GM19463 (cell line): Measurements from ENCODE around the gene LSM6.

Experiments
- ATAC-seq: cut with Tn5 transposase; IDR thresholded peaks from one replicate; pipeline ENCODE4 v1.9.1; 2021; ENCODE audit warnings: mild to moderate bottlenecking, moderate library complexity; ENCODE audit not compliant: unreplicated experiment

Gene LSM6

DNA sequence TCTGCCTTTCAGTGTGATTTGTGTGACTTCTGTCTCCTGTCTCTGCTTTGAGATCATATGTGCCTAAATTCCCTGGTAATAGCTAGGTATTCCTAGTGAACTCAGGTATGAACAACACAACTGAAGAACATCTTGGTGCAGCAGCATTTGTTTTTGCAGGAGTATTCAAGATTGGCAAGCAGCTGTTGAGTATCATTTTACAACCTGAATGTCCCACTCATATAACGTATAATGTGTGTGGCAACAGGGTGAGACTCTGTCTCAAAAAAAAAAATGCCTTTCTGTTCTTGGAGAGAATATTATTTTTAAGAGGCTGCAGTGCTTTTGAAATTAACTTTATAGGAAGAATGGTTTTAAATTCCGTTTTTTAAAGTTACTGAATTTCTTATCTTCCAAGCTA, 7.7 kb downstream of the LSM6 start:
- no peak for ATAC-seq

GRCh38 chr4:146186041-146186440, 10.5 kb downstream of the LSM6 start:
- ATAC-seq, result no peak

DNA sequence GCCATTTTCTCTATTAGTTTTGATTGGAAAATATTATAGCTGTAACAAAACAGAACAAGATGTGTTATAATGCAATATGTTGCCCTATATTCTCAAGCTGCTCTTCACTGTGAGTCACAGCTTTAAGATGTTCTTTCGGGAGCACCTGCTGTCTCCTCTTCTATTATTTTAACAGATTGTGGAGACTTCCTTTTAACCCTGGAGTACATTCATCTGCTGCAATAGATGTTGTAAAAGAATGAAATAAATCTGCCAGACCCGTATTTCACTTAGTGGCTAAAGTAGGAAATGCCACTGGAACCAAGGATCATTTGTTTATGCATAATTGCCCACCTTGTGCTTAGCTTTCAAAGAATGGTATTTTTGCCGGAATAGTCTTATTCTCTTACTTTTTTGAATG, 11.1 kb downstream of the LSM6 start:
- ATAC-seq, result no peak

GRCh38 chr4:146190456-146190855, 14.9 kb downstream of the LSM6 start:
- ATAC-seq, result no peak

DNA sequence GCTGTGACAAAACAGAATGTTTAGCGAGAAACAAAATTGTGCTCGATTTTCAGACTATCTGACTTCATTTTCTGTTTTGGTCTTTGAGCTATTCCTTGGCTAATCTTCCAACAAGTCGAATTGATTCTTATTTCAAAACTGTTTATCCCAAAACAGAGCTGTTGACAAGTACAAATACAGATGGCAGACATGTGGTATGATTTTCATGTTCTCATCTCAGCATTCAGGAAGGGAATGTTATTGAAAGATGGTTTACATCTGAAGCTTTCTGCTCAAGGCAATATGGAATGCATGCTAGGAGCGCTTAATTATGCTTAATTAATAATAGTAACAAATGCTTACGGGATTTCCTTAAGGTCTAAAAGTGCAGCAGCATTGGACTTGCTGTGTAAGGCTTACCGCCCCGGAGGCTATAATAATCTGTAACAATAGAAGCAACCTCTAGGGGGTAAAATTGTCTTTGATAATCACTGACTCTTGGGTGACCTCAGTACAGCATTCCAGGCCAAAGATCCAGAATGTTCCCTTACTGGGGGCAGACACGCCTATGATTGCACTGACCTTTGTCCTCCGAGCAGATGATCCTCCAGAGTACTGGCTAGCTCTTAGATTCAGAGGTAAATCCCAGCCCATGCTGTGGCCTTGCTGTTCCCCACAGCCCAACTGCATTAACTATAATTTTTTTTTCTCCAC, 16.4 kb downstream of the LSM6 start:
- no peak for ATAC-seq

DNA sequence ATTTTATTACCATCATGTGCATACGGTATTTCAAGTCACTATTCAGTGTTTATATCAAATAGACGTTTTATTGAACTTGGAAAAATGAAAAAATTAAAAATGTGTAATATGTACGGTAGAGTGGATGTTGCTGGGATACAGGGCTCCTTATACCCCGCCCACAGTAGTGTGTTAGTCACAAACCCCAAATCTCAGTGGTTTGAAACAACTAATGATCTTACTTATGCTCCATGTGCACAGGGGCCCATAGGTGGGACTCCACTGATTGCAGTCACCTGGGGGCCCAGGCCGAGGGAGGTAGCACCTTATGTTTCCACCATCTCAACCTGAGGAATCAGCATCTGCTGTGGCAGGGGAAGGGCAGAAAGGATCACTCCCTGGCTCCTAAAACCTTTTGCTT, 18.1 kb downstream of the LSM6 start:
- ATAC-seq, result no peak

- no peak for ATAC-seq
Measured at GRCh38 chr4:146194212-146194611, 18.7 kb downstream of the LSM6 start.

DNA sequence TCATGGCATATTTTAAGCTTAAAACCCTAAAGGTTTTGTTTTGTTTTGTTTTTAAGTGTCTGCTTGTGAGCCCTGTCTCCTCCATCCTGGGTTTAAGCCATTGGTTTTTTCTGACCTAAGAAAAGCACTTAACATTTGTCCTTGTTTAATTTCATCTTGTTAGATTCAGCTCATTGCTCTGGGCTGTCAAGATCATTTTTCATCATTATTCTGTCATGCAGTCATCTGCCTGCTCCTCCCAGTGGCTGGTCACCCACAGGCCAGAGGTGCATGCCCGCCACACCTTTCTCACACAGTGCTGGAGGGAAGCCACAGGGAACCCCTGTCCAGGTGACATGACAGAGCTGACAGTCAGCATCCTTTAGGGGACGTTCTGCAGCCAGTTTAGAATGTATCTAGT, 27.1 kb downstream of the LSM6 start:
- no peak for ATAC-seq

DNA sequence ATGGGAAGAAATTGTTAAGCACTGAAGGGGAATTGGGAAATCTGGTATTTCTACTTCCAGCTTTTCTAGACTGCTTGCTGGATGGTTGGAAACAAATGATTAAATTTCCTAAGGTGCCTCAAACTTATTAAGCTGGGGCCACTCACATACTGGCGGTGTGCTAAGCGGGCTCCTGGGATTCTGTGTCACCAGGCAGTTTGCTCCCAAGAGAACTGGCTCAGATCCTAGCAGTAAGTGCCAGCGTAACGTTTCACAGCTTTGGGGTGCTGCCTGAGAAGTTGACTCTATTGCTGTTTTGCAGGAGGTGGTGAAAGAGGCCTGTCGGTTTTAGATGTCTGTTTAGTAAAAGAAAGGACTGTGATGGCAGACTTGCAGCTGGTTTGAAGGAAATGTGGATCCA, 31.9 kb downstream of the LSM6 start:
- no peak for ATAC-seq

DNA sequence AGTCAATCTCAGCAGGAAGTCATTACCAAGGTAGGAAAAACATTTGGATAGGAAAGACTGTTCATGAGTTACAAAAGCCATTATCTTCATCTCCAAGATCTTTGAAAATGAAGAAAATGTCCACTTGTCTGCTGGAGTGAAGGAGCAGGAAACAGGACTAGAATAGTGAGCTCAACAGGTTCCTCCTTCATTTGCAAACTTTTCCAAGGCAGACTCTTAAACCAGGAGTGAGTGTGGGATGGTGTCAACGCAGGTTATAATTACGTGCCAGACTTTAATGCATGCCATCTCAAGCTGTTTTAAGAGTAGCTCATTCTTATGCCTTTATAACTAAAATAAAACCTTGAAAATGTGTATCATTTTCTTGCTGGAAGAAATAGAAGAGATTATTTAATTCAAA, 35.4 kb downstream of the LSM6 start:
- ATAC-seq, result no peak

GRCh38 chr4:146211440-146211839, 35.9 kb downstream of the LSM6 start:
- no peak for ATAC-seq

GRCh38 chr4:146212781-146213180, 37.3 kb downstream of the LSM6 start:
- no peak for ATAC-seq

DNA sequence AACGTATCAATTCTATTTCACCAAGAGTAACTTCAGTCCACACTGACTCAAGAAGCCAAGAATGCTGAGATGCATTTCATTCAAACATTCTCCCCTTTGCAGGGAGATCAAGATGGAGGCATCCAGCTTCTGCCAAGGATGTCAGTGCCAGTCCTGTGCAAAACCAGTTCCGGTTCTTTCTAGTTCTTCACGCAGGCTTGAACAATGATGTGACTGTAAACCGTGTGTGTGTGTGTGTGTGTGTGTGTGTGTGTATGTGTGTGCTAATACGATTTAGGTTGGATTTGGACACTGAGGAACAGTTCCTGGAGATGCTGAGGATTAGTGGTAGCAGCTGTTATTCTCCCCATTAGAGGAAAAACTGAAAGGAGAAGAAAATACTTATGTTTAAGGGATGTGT, 38.7 kb downstream of the LSM6 start, which contains the start of gene REELD1:
Gene REELD1 (plus strand): TSS at position 301 of the 400 bp plus-strand sequence. CDS start 2,415 bp downstream, outside the sequence.
- ATAC-seq, result no peak

GRCh38 chr4:146222313-146222712, 46.8 kb downstream of the LSM6 start:
- ATAC-seq, result no peak

GRCh38 chr4:146224326-146224966, 48.9 kb downstream of the LSM6 start:
- ATAC-seq, result no peak

DNA sequence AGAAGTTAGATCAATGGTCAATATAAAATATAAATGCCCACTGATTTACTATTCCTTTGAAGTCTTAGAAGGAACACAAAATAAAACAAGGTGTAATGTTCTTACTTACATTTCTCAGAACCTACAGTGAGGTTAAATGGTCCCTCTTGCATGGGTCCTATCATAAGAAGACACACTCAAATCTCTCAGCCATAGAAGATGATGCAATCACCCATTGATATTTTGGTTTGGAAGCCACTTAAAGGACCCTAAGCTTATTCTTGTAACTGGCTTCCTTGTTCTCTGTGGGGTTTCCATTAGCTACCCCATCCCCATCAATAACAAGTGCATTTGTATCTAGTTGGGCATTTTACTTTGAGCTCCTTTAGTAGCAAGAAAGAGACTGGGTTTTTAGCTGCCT, 53.9 kb downstream of the LSM6 start:
- no peak for ATAC-seq

DNA sequence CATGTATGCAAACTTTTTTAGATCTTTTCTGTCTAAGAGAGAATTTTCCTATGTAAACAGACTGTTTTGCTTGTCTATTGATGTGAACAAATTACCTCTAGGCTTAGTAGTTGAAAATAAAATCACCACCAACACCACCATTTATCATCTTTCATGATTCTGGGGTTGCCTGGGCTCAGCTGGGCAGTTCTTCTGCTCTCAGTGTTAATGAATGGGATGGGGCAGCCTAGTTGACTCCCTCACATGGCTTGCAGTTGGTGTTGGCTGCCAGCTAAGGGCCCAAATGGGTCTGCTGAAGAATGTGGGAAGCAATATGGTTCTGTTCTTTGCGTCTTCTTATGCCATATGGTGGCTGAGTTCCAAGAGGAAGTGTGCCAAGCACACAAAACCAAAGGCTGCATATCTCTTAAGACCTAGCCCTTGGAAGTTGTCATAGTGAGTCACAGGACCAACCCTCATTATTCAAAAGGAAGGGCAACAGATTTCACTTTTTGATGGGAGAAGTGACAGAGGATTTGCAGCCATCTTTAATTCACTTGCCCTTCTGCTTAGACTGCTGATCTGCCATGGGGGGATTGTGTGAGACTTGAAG, 56.7 kb downstream of the LSM6 start:
- ATAC-seq, result no peak

- no peak for ATAC-seq
Measured at GRCh38 chr4:146235654-146236177, 60.2 kb downstream of the LSM6 start.

GRCh38 chr4:146236216-146236615, 60.7 kb downstream of the LSM6 start:
- ATAC-seq, result no peak

DNA sequence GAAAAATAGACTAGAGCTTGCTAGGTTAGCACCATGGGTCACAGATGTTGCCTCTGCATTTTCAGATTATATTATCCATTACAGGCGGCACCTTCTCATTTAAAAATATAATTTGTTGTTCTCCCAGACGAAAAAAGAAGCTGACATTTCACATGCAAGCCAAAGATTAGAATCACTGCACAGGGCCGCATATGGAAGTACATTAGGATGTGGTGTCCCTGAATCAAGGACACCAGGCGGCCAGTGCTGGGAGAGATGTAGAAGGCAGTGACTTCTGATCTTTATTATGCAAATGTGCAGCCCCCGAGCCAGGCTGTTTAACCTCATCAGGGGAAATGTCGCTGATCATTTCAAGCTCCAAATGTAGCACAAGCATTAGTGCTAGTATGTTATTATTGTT, 61.6 kb downstream of the LSM6 start:
- no peak for ATAC-seq

- no peak for ATAC-seq
Measured at GRCh38 chr4:146238107-146238506, 62.6 kb downstream of the LSM6 start.
